DND-41 (cell line): ENCODE measurements around the gene GDAP2.

Experiments used
- CTCF ChIP-seq: IDR thresholded peaks from 2 replicates; pipeline ENCODE4 v1.5.1; 2012; ENCODE audit warnings: borderline replicate concordance, low read length, moderate library complexity, mild to moderate bottlenecking; ENCODE audit not compliant: poor library complexity, severe bottlenecking; ENCODE audit errors: extremely low read depth
- EZH2 ChIP-seq: IDR thresholded peaks from 3 replicates; pipeline ENCODE4 v1.6.1; 2012; ENCODE audit warnings: borderline replicate concordance, low read depth, mild to moderate bottlenecking, moderate library complexity, low read length, inconsistent platforms; ENCODE audit not compliant: severe bottlenecking

- TF ChIP-seq CTCF (no peak), EZH2 (no peak)
Observed at GRCh38 chr1:117815926-117816325, 113.5 kb downstream of the GDAP2 start.
